Measurements from ENCODE around the gene LSM8. TPM values are rescaled to one million over a fixed set of nuclear protein-coding genes. Genes with fewer than 3 reads are reported as not detected.
"Not testable (repeated sequence)": the region's sequence is repeated elsewhere in the genome, so short reads cannot be mapped to it uniquely, and the experiment has no call there.

The LSM8 gene
- 103 TPM in 2 replicates for total RNA-seq (2014; rRNA removed; shearing (Covaris generic))

- peak; percentile 98 for DNase-seq (ENCODE audit: low spot score)
Measured at GRCh38 chr7:118183786-118184564, at the start of gene LSM8. LSM8 (plus strand) TSS chr7:118184164; CDS start chr7:118184224, 60 bp downstream.

GRCh38 chr7:118134420-118134819 lies 49.5 kb upstream of the LSM8 start:
- not testable (repeated sequence) for DNase-seq (ENCODE audit: low spot score)

- DNase-seq (ENCODE audit: low spot score) = no peak
Measured at GRCh38 chr7:118140468-118140867, 43.5 kb upstream of the LSM8 start.

GRCh38 chr7:118142012-118142411 lies 42.0 kb upstream of the LSM8 start:
- DNase-seq (ENCODE audit: low spot score) = no peak

- no peak for DNase-seq (ENCODE audit: low spot score)
Measured at GRCh38 chr7:118148930-118149329, 35.0 kb upstream of the LSM8 start.

- DNase-seq (ENCODE audit: low spot score) = no peak
Measured at GRCh38 chr7:118149394-118149793, 34.6 kb upstream of the LSM8 start.

- DNase-seq (ENCODE audit: low spot score) = no peak
Measured at GRCh38 chr7:118151671-118152070, 32.3 kb upstream of the LSM8 start.

GRCh38 chr7:118152149-118152548 lies 31.8 kb upstream of the LSM8 start:
- DNase-seq (ENCODE audit: low spot score) = no peak

- no peak for DNase-seq (ENCODE audit: low spot score)
Measured at GRCh38 chr7:118152654-118153053, 31.3 kb upstream of the LSM8 start.

- peak; percentile 26 for DNase-seq (ENCODE audit: low spot score)
Measured at GRCh38 chr7:118153551-118154177, 30.3 kb upstream of the LSM8 start.

- peak; percentile 10 for DNase-seq (ENCODE audit: low spot score)
Measured at GRCh38 chr7:118158766-118159165, 25.2 kb upstream of the LSM8 start.

GRCh38 chr7:118169146-118169545 lies 14.8 kb upstream of the LSM8 start:
- no peak for DNase-seq (ENCODE audit: low spot score)

GRCh38 chr7:118175740-118176139 lies 8.2 kb upstream of the LSM8 start:
- no peak for DNase-seq (ENCODE audit: low spot score)

GRCh38 chr7:118179191-118179590 lies 4.8 kb upstream of the LSM8 start:
- no peak for DNase-seq (ENCODE audit: low spot score)

- peak; percentile 35 for DNase-seq (ENCODE audit: low spot score)
Measured at GRCh38 chr7:118182593-118183427, 1.2 kb upstream of the LSM8 start.

GRCh38 chr7:118183428-118183785 lies 557 bp upstream of the LSM8 start:
- DNase-seq (ENCODE audit: low spot score) = no peak

GRCh38 chr7:118184565-118184940 lies 589 bp downstream of the LSM8 start:
- peak; percentile 8 for DNase-seq (ENCODE audit: low spot score)

- peak; percentile 23 for DNase-seq (ENCODE audit: low spot score)
Measured at GRCh38 chr7:118185163-118185860, 1.3 kb downstream of the LSM8 start.

- DNase-seq (ENCODE audit: low spot score) = no peak
Measured at GRCh38 chr7:118186501-118186900, 2.5 kb downstream of the LSM8 start.

- no peak for DNase-seq (ENCODE audit: low spot score)
Measured at GRCh38 chr7:118194571-118194970, 10.6 kb downstream of the LSM8 start.

GRCh38 chr7:118195837-118196474 lies 12.0 kb downstream of the LSM8 start:
- DNase-seq (ENCODE audit: low spot score) = peak; percentile 68
